HL-60/S4 treated with retinoic acid at 250 ng/mL for 4 days and 3 days (cell line): ENCODE measurements around the gene ACOX1.

Experiments used
- in situ Hi-C: fragments of 300-500 bp; cut with MboI; formaldehyde crosslinking; loops from 2 replicates; pipeline ENCODE4 v1.7.0; 2022; ENCODE audit warnings: low sequenced_read_pairs

The ACOX1 gene

GRCh38 chr17:75978938-75979704, at the start of gene ACOX1, which contains the start of gene TEN1:
TSS of gene ACOX1 (minus strand) at chr17:75979166. CDS start at chr17:75979073, 93 bp downstream.
TSS of gene TEN1 (plus strand) at chr17:75979240. CDS start at chr17:75986193, 6,953 bp downstream.
- in situ Hi-C loops: loop anchor here (25.0 kb wide), 1 partner anchor 217 kb away; the partner anchor contains the start of gene GALK1

- in situ Hi-C loops: no loop called here
Observed at GRCh38 chr17:76027159-76027839, 48.3 kb upstream of the ACOX1 start, which contains the start of gene EVPL. TSS of gene EVPL (minus strand) at chr17:76027306. CDS start at chr17:76027198, 108 bp downstream.

GRCh38 chr17:76026714-76027158, 47.8 kb upstream of the ACOX1 start:
- in situ Hi-C loops: no loop called here

GRCh38 chr17:76025294-76025693, 46.3 kb upstream of the ACOX1 start:
- in situ Hi-C loops: no loop called here

- in situ Hi-C loops: no loop called here
Observed at GRCh38 chr17:76024353-76024752, 45.4 kb upstream of the ACOX1 start.

GRCh38 chr17:76023900-76024237, 44.9 kb upstream of the ACOX1 start:
- in situ Hi-C loops: no loop called here

- in situ Hi-C loops: no loop called here
Observed at GRCh38 chr17:76022973-76023899, 44.3 kb upstream of the ACOX1 start.

- in situ Hi-C loops: no loop called here
Observed at GRCh38 chr17:76022285-76022684, 43.3 kb upstream of the ACOX1 start.

- in situ Hi-C loops: loop anchor here (10.0 kb wide), 1 partner anchor 275 kb away; no protein-coding TSS in a partner anchor
Observed at GRCh38 chr17:76019833-76020467, 41.0 kb upstream of the ACOX1 start.

- in situ Hi-C loops: loop anchor here (10.0 kb wide), 1 partner anchor 276 kb away; no protein-coding TSS in a partner anchor
Observed at GRCh38 chr17:76018801-76019200, 39.8 kb upstream of the ACOX1 start.

GRCh38 chr17:76018340-76018680, 39.3 kb upstream of the ACOX1 start:
- in situ Hi-C loops: loop anchor here (10.0 kb wide), 1 partner anchor 276 kb away; no protein-coding TSS in a partner anchor

GRCh38 chr17:76017481-76018339, 38.7 kb upstream of the ACOX1 start:
- in situ Hi-C loops: loop anchor here (10.0 kb wide), 1 partner anchor 277 kb away; no protein-coding TSS in a partner anchor

GRCh38 chr17:76014925-76015261, 35.9 kb upstream of the ACOX1 start:
- in situ Hi-C loops: loop anchor here (10.0 kb wide), 1 partner anchor 280 kb away; no protein-coding TSS in a partner anchor

GRCh38 chr17:76014100-76014924, 35.3 kb upstream of the ACOX1 start:
- in situ Hi-C loops: loop anchor here (10.0 kb wide), 1 partner anchor 280 kb away; no protein-coding TSS in a partner anchor

GRCh38 chr17:76013377-76013932, 34.5 kb upstream of the ACOX1 start:
- in situ Hi-C loops: loop anchor here (10.0 kb wide), 1 partner anchor 281 kb away; no protein-coding TSS in a partner anchor

GRCh38 chr17:76011951-76012350, 33.0 kb upstream of the ACOX1 start:
- in situ Hi-C loops: loop anchor here (10.0 kb wide), 1 partner anchor 283 kb away; no protein-coding TSS in a partner anchor

- in situ Hi-C loops: loop anchor here (5.0 to 10.0 kb wide), 2 partner anchors 93 to 285 kb away; no protein-coding TSS in a partner anchor
Observed at GRCh38 chr17:76009969-76010661, 31.1 kb upstream of the ACOX1 start.
